ENCODE measurements around the gene FOXS1. TPM values are rescaled to one million over a fixed set of nuclear protein-coding genes. Genes with fewer than 3 reads are reported as not detected.

FOXS1 gene
- polyA plus RNA-seq, 1 of the 3 experiments (the other 2 are of a cell fraction) = 0.99 TPM

- no peaks in the 10 kb centered on the region for H3K36me3 ChIP-seq (replicated peaks in 1 of 2; ENCODE audit: control insufficient read depth in 1 of 2, insufficient read depth in 2 of 2, low read length in 1 of 2)
- no peaks in the 10 kb centered on the region; the same call in 1 of the 2 replicates for H3K27me3 ChIP-seq (ENCODE audit: insufficient read depth)
- DNase-seq = no peak
- H2AFZ ChIP-seq (ENCODE audit: low read depth) = no peak overlapping the region
- POLR2A ChIA-PET = no interaction called here
- H3K4me3 ChIP-seq (ENCODE audit: low read depth in 2 of 2, low read length in 1 of 2) = no peak overlapping the region
- no peaks in the 10 kb centered on the region for H3K9me3 ChIP-seq
- no peak overlapping the region for H3K27ac ChIP-seq (ENCODE audit: low read depth in 2 of 2, low read length in 1 of 2)
- H3K4me2 ChIP-seq = no peak overlapping the region
- CTCF ChIA-PET = interaction anchor here (1.1 to 5.4 kb wide), 9 partner anchors 7 to 188 kb away, joined by 3 to 86 read pairs (median 27); partner anchors contain the start of gene PDRG1
- WGBS (ENCODE audit: low lambda C conversion rate) = 86% methylated on average over 27 of the region's 32 CpGs
- no peaks in the 10 kb centered on the region for H4K20me1 ChIP-seq (ENCODE audit: insufficient read depth)
- no peaks in the 10 kb centered on the region for H3F3A ChIP-seq (replicated peaks; ENCODE audit: insufficient read depth)
- H3K9me2 ChIP-seq = no peaks in the 10 kb centered on the region
- TF ChIP-seq NFIC (IDR thresholded peaks at IDR 0.05; ENCODE audit: borderline replicate concordance) (no peak), GATA2 (CRISPR knock-in tag; IDR thresholded peaks at IDR 0.05) (no peak), RFX5 (IDR thresholded peaks at IDR 0.05; ENCODE audit: low read length) (no peak), FOXJ3 (CRISPR knock-in tag; IDR thresholded peaks at IDR 0.05) (no peak), RXRA (IDR thresholded peaks at IDR 0.05; ENCODE audit: borderline replicate concordance, low read depth) (no peak), REST (IDR thresholded peaks at IDR 0.05; ENCODE audit: low read depth, low read length) (no peak), FOXM1 (IDR thresholded peaks at IDR 0.05; ENCODE audit: low read depth) (no peak), IRF3 (IDR thresholded peaks at IDR 0.05; ENCODE audit: low read depth, low read length) (no peak), GABPA (IDR thresholded peaks at IDR 0.05; ENCODE audit: low read depth) (no peak), EP300 (IDR thresholded peaks at IDR 0.05; ENCODE audit: borderline replicate concordance in 1 of 2, low read depth in 1 of 2, low read length in 1 of 2) (no peak), EZH2phosphoT487 (IDR thresholded peaks at IDR 0.05; ENCODE audit: borderline replicate concordance, low read depth) (no peak), TAF1 (IDR thresholded peaks at IDR 0.05; ENCODE audit: borderline replicate concordance, low read depth, low read length) (no peak)
- no peaks in the 10 kb centered on the region for H3K79me2 ChIP-seq (ENCODE audit: insufficient read depth)
- peaks cover 4 to 6% of the 10 kb centered on the region in 2 experiments; a peak in 2 of 4 replicates for H3K4me1 ChIP-seq (ENCODE audit: control insufficient read depth in 1 of 2, insufficient read depth in 2 of 2, low read depth in 1 of 2, low read length in 1 of 2)
- H3K9ac ChIP-seq = no peak overlapping the region
Observed at GRCh38 chr20:31848088-31848999, 2.9 kb upstream of the FOXS1 start.
